ENCODE measurements around the gene ZBTB7A. TPM values are rescaled to one million over a fixed set of nuclear protein-coding genes. Genes with fewer than 3 reads are reported as not detected.

ZBTB7A gene
- total RNA-seq, 6 experiments from 2014 or later: 19.0 to 38.5 (median 27.7) TPM

GRCh38 chr19:4037301-4037949, 29.3 kb downstream of the ZBTB7A start:
- no peak overlapping the region for H3K4me3 ChIP-seq
- ATAC-seq (no peak), DNase-seq (peak in 1 of 3 donors; percentile 43)
- H3K27ac ChIP-seq: no peak overlapping the region
- WGBS (ENCODE audit: insufficient coverage, low coverage, low lambda C conversion rate, missing lambda C conversion rate): 90% methylated on average over 2 of the region's 54 CpGs
- H3K36me3 ChIP-seq: peaks cover 0 to 27% (median 6%) of the 10 kb centered on the region in 4 donors
- H3K4me1 ChIP-seq: no peaks in the 10 kb centered on the region
- intact Hi-C loops (cut with DNase I): no loop called here
- H3K27me3 ChIP-seq: no peaks in the 10 kb centered on the region
- no peak for TF ChIP-seq POLR2A (IDR thresholded peaks at IDR 0.05)
- TF ChIP-seq, protein P1, sequence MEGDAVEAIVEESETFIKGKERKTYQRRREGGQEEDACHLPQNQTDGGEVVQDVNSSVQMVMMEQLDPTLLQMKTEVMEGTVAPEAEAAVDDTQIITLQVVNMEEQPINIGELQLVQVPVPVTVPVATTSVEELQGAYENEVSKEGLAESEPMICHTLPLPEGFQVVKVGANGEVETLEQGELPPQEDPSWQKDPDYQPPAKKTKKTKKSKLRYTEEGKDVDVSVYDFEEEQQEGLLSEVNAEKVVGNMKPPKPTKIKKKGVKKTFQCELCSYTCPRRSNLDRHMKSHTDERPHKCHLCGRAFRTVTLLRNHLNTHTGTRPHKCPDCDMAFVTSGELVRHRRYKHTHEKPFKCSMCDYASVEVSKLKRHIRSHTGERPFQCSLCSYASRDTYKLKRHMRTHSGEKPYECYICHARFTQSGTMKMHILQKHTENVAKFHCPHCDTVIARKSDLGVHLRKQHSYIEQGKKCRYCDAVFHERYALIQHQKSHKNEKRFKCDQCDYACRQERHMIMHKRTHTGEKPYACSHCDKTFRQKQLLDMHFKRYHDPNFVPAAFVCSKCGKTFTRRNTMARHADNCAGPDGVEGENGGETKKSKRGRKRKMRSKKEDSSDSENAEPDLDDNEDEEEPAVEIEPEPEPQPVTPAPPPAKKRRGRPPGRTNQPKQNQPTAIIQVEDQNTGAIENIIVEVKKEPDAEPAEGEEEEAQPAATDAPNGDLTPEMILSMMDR (IDR thresholded peaks at IDR 0.05): no peak
- H3K9me3 ChIP-seq: no peaks in the 10 kb centered on the region

- Histone ChIP-seq H3K4me3 (no peak overlapping the region), H3K36me3 (peaks cover 0 to 27% (median 6%) of the 10 kb centered on the region in 4 donors), H3K4me1 (no peaks in the 10 kb centered on the region), H3K27ac (no peak overlapping the region), H3K27me3 (no peaks in the 10 kb centered on the region), H3K9me3 (no peaks in the 10 kb centered on the region)
- DNase-seq (peak in 1 of 3 donors; percentile 44), ATAC-seq (no peak)
- 91% methylated on average over 17 of the region's 25 CpGs for WGBS (ENCODE audit: insufficient coverage, low coverage, low lambda C conversion rate, missing lambda C conversion rate)
- TF ChIP-seq, protein P1 (IDR thresholded peaks at IDR 0.05): no peak
- no peak for TF ChIP-seq POLR2A (IDR thresholded peaks at IDR 0.05)
- intact Hi-C loops (cut with DNase I): no loop called here
Observed at GRCh38 chr19:4036576-4037300, 30.0 kb downstream of the ZBTB7A start.

DNA sequence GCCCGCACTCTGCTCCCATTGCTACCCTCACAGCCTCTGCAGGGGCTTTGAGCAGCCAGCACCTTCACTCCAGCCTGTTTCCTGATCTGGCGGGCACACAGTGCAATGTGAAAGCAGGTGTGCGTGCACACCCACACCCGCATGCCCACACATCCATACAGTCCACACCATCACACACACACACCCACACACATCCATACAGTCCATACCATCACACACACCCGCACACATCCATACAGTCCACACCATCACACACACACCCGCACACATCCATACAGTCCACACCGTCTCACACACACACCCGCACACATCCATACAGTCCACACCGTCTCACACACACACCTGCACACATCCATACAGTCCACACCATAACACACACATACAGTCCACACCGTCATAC, 31.1 kb downstream of the ZBTB7A start:
- no peaks in the 10 kb centered on the region for H3K27me3 ChIP-seq
- no peaks in the 10 kb centered on the region for H3K4me1 ChIP-seq
- no peak overlapping the region for H3K27ac ChIP-seq
- peaks cover 0 to 27% (median 7%) of the 10 kb centered on the region in 4 donors for H3K36me3 ChIP-seq
- 67% methylated on average over 9 of the region's 10 CpGs for WGBS (ENCODE audit: insufficient coverage, low coverage, low lambda C conversion rate, missing lambda C conversion rate)
- ATAC-seq: peak in 1 of 4 donors; percentile 23
- no peaks in the 10 kb centered on the region for H3K9me3 ChIP-seq
- TF ChIP-seq, protein P1 (IDR thresholded peaks at IDR 0.05): no peak
- TF ChIP-seq POLR2A (IDR thresholded peaks at IDR 0.05): no peak
- H3K4me3 ChIP-seq: no peak overlapping the region
- intact Hi-C loops (cut with DNase I): no loop called here
- DNase-seq: no peak

GRCh38 chr19:4035018-4035566, 31.6 kb downstream of the ZBTB7A start:
- Histone ChIP-seq H3K4me1 (no peaks in the 10 kb centered on the region), H3K4me3 (no peak overlapping the region), H3K36me3 (peaks cover 0 to 27% (median 7%) of the 10 kb centered on the region in 4 donors), H3K27ac (no peak overlapping the region), H3K9me3 (no peaks in the 10 kb centered on the region), H3K27me3 (no peaks in the 10 kb centered on the region)
- DNase-seq (no peak), ATAC-seq (peak in 1 of 4 donors; percentile 3)
- TF ChIP-seq POLR2A (IDR thresholded peaks at IDR 0.05): no peak
- TF ChIP-seq, protein P1 (IDR thresholded peaks at IDR 0.05): no peak
- intact Hi-C loops (cut with DNase I): no loop called here
- WGBS (ENCODE audit: insufficient coverage, low coverage, low lambda C conversion rate, missing lambda C conversion rate): 78% methylated on average over 4 of the region's 19 CpGs

Measured in right lobe of liver (tissue), 6 donors.